ENCODE measurements around the gene DUSP8. TPM values are rescaled to one million over a fixed set of nuclear protein-coding genes. Genes with fewer than 3 reads are reported as not detected.

The DUSP8 gene
- total RNA-seq, 1 experiment from 2014 or later, result 2.4 TPM

DNA sequence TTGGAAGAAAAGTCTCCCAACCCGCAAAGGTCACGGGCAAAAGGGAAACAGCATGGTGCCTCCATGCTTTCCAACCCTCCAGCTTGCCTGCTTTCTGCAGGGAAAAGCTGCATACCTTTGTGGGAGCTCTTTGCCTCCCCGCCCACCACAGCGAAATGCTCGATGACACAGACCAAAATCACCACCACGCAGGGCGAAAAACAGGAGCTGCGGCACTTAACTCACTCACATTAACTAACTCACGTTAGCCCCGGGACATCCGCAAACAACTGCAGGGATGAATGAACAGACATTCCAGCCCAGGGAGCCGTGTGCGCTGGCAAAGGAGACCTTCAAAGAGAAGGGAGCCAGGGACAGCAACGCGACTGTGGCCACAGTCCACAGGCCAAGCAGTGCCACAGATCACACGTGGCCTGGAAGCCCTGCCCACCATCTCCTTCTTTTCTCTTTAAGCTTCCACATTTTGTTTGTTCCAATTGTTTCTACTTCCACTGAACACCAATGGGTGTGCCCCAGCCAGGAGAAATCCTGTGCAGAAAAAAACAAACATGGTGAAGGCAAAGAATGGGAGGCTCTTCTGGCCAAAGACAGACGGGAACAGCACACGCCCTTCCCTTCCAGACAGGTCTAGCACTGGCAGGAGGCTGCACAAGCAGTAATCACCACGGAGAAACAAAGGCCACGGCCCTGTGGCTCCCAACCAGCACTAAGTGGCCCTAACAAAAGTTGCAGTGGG, 39.3 kb downstream of the DUSP8 start:
- no peaks in the 10 kb centered on the region for H3K4me1 Mint-ChIP-seq
- DNase-seq (ENCODE audit: low spot score) (no peak), ATAC-seq (no peak)
- H3K4me3 Mint-ChIP-seq, result no peak overlapping the region
- H3K9me3 Mint-ChIP-seq, result no peaks in the 10 kb centered on the region
- H3K27ac Mint-ChIP-seq, result peak overlapping the region; percentile 60
- H3K27me3 Mint-ChIP-seq (ENCODE audit: low read depth), result peaks cover 2% of the 10 kb centered on the region
- ChIA-PET POLR2A (no interaction called here), CTCF (interaction anchor here (0.7 to 1.3 kb wide), 3 partner anchors 13 to 27 kb away, joined by 3 to 5 read pairs (median 4); no protein-coding TSS in a partner anchor)
- no peaks in the 10 kb centered on the region for H3K36me3 Mint-ChIP-seq
- TF ChIP-seq CREM (CRISPR knock-in tag; IDR thresholded peaks at IDR 0.05) (no peak), ESRRA (CRISPR knock-in tag; IDR thresholded peaks at IDR 0.05; ENCODE audit: borderline replicate concordance) (no peak), ZNF219 (CRISPR knock-in tag; IDR thresholded peaks at IDR 0.05; ENCODE audit: borderline replicate concordance) (no peak), ZNF396 (CRISPR knock-in tag; IDR thresholded peaks at IDR 0.05; ENCODE audit: borderline replicate concordance) (no peak)

DNA sequence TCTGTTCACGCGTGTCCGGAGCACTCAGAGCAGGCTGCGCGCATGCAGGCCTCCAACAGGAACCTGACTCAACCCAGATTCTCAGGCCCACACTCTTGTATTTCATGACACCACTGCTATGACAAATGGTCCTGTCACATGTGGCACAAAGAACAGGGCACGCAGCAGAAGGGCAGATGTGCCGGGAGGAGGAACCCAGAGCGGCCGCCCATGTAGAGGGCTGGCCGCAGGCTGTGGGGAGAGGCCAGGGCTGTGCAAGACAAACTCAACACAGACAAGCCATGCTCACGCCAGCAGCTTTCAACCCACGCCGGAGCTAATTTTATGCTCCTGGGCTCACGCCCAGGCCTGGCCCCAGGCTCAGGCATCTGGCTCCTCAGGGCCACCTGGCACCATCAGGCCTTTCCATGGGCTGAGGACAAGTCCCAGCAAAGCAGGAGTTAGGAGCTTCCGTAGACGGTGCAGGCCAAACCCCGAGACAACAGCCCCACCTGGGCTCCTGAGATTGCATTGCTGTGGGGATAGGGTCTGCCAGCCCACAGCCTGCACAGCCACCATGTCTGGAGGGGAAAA, 40.0 kb downstream of the DUSP8 start:
- no peaks in the 10 kb centered on the region for H3K36me3 Mint-ChIP-seq
- TF ChIP-seq, protein P1, sequence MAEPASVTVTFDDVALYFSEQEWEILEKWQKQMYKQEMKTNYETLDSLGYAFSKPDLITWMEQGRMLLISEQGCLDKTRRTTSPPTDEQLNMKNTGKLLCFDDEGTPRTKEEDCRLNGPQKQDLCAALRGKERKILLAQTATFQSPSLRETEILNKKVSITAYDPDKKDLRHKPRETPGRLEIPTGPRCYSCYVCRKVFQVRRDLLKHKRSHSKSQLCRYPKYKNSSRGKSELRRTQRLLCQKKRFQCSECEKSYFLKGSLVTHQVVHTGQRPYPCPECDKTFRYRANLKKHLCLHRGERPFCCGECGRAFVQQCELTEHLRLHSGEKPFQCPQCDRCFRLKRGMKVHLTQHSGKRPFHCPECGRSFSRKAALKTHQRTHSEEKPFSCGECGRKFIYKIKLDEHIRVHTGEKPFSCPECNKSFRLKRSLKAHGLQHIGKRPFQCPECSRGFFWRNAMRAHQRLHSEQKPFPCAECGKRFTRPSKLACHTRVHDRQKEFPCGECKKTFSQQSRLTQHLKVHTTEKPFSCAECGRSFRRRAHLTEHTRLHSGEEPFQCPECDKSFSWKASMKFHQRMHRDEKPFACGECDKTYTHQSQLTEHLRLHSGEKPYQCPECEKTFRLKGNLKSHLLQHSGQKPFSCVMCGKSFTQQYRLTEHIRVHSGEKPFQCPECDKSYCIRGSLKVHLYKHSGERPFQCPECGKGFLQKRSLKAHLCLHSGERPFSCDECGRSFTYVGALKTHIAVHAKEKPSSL (CRISPR knock-in tag; conservative IDR thresholded peaks at IDR 0.05), result no peak
- TF ChIP-seq, protein P2, sequence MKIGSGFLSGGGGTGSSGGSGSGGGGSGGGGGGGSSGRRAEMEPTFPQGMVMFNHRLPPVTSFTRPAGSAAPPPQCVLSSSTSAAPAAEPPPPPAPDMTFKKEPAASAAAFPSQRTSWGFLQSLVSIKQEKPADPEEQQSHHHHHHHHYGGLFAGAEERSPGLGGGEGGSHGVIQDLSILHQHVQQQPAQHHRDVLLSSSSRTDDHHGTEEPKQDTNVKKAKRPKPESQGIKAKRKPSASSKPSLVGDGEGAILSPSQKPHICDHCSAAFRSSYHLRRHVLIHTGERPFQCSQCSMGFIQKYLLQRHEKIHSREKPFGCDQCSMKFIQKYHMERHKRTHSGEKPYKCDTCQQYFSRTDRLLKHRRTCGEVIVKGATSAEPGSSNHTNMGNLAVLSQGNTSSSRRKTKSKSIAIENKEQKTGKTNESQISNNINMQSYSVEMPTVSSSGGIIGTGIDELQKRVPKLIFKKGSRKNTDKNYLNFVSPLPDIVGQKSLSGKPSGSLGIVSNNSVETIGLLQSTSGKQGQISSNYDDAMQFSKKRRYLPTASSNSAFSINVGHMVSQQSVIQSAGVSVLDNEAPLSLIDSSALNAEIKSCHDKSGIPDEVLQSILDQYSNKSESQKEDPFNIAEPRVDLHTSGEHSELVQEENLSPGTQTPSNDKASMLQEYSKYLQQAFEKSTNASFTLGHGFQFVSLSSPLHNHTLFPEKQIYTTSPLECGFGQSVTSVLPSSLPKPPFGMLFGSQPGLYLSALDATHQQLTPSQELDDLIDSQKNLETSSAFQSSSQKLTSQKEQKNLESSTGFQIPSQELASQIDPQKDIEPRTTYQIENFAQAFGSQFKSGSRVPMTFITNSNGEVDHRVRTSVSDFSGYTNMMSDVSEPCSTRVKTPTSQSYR (CRISPR knock-in tag; IDR thresholded peaks at IDR 0.05), result no peak
- TF ChIP-seq IRF2 (CRISPR knock-in tag; IDR thresholded peaks at IDR 0.05; ENCODE audit: borderline replicate concordance, low read depth) (no peak), MYBL2 (CRISPR knock-in tag; IDR thresholded peaks at IDR 0.05) (no peak), AR (CRISPR knock-in tag; IDR thresholded peaks at IDR 0.05) (no peak), RORB (CRISPR knock-in tag; IDR thresholded peaks at IDR 0.05) (no peak), GTF2I (CRISPR knock-in tag; conservative IDR thresholded peaks at IDR 0.05) (no peak), TEAD1 (CRISPR knock-in tag; IDR thresholded peaks at IDR 0.05) (no peak)
- TF ChIP-seq, protein P3, sequence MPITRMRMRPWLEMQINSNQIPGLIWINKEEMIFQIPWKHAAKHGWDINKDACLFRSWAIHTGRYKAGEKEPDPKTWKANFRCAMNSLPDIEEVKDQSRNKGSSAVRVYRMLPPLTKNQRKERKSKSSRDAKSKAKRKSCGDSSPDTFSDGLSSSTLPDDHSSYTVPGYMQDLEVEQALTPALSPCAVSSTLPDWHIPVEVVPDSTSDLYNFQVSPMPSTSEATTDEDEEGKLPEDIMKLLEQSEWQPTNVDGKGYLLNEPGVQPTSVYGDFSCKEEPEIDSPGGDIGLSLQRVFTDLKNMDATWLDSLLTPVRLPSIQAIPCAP (CRISPR knock-in tag; IDR thresholded peaks at IDR 0.05), result no peak

More for the DNA sequence above, 40.0 kb downstream of the DUSP8 start:
- no peak for ATAC-seq
- Mint-ChIP-seq H3K9me3 (no peaks in the 10 kb centered on the region), H3K27ac (no peak overlapping the region), H3K4me3 (no peak overlapping the region), H3K4me1 (no peaks in the 10 kb centered on the region), H3K27me3 (ENCODE audit: low read depth) (no peaks in the 10 kb centered on the region)
- DNase-seq (ENCODE audit: low spot score), result no peak
- ChIA-PET CTCF (interaction anchor here (0.8 to 1.5 kb wide), 4 partner anchors 15 to 107 kb away, joined by 3 to 5 read pairs (median 4); no protein-coding TSS in a partner anchor), POLR2A (no interaction called here)

Data from WTC11 (cell line).